Dermis blood vessel endothelial cell (primary cell): ENCODE results near the gene MPZL1. TPM values are rescaled to one million over a fixed set of nuclear protein-coding genes. Genes with fewer than 3 reads are reported as not detected.
A peak's percentile ranks its signal among the peaks of the same experiment; 100 is the strongest.

Experiments
- DNase-seq: peaks from one replicate; pipeline ENCODE4 v3.0.0; 2010
- total RNA-seq: library from RNA; depleted of rRNA; stranded (reverse); fragments of >200 nt; gene quantifications from 2 replicates; pipeline ENCODE4 v1.2.3, GENCODE V29; 2014

Gene MPZL1
- total RNA-seq, 1 donor from 2014 or later: 114 TPM

GRCh38 chr1:167695756-167696561, 25.8 kb upstream of the MPZL1 start:
- no peak for DNase-seq

DNA sequence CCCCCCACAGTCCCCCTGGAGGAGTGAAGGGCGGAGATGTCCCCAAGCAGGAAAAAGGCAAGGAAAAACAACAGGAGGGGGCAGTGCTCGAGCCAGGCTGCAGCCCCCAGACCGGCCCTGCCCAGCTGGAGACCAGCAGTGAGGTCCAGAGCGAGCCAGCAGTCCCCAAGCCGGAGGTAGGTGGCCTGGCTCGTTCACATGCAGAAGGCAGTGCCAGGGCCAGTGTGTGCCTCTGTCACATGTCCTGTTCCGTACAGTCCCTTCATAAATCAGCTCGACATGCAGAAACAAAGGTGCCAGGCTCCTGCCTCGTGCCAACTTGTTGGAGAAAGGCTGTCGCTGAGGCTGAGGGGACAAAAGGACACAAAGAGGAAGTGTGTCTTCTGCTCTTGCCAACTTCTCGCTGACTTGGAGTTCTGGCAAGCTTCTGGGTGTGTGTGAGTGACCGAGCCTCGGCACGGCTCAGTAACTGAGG, 24.1 kb upstream of the MPZL1 start:
- DNase-seq: no peak

DNA sequence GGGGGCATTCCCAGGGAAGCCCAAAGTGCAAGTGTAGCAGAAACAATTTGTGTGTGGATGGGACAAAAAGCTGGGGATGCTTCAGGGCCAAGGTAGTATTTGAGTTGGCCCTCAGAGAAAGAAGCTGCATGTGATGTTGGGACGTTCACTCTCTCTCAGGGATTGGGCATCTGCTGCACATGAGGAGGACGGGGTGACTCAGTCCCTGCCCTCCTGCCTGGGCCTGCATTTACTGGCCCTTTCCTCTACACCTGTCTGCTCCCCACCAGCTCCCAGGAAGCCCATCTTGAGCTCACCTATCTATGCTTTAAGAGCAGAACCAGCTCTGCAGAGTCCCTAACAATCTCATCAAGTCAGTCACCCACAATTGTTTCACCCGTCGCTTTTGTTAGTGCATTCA, 23.5 kb upstream of the MPZL1 start:
- no peak for DNase-seq

- DNase-seq: no peak
Observed at GRCh38 chr1:167701510-167701909, 20.3 kb upstream of the MPZL1 start.

DNA sequence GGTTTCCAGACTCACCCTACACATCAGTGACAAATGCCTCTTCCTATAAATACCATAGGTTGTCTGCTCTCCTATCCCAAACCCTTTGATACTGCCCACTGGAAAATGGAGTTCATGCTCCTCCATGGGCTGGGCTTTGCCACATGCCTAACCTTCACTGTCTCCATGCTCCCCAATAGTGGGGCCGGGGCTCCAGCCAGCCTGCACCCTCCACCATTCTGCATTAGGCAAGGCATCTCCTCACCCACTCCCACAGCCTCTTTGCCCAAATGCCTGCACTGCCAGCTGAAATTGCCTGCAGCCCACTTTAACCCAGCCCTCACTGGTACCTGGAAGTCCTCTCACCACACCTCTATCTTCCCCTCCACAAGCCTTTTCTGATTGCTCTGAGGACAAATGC, 18.2 kb upstream of the MPZL1 start:
- no peak for DNase-seq

DNA sequence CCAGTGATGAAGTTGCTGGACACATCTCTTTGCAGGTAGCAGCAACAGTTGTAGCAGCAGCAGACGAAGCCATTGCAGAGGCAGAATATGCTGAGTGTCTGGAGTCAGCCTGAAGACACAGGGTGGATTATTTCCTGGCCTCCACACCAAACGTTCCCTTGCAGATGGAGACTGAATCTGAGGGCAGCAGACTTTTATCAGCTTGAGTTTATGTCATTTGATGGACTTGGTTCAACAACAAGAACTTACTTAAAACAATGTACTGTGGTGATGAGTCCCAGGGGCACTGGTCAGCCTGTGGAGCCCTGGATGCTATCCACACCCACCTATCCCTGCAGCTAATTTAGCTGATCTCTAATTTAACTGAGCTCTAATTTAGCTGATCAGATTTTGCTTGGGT, 17.1 kb upstream of the MPZL1 start:
- DNase-seq: no peak

DNA sequence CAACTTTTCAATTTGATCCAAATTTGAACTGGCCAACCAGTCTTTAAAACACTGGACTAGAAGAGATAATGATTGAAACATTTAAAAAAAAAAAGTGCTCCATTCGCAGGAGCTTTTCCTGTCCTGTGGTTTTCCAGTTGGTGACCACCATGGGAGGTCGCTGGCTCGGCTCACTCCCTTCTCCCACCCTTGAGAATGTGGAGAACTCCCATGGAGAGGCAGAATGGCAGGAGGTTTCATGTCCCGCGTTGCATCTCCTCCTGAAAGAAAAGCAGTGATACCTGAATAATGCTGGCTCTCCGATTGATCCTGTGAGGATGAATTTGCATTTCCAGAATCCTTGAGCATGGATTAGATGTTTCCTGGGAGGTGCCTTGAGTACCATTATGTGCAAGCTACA, 16.5 kb upstream of the MPZL1 start:
- DNase-seq: no peak

DNA sequence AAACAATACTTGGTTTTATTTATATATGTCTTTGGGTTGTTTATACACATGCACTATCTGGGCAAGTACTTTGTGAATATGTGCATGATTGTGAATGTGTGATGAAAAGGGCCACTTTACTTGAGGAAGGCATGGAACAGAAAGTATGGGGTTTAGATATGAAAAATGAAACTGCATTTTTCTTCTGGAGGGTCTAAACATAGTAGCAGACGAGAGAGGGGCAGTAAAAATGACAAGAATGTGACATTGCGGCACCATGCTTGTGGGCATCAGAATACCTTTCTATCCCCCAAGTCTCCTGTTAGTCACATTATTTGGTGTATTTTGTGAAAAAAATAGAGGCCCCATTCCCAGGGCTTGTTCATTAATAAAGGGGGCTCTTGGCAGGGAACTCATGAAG, 15.4 kb upstream of the MPZL1 start:
- DNase-seq: no peak

GRCh38 chr1:167706931-167707877, 14.6 kb upstream of the MPZL1 start:
- DNase-seq: no peak

GRCh38 chr1:167707942-167708341, 13.8 kb upstream of the MPZL1 start:
- no peak for DNase-seq

- peak; percentile 26 for DNase-seq
Observed at GRCh38 chr1:167708940-167709389, 12.8 kb upstream of the MPZL1 start.

DNA sequence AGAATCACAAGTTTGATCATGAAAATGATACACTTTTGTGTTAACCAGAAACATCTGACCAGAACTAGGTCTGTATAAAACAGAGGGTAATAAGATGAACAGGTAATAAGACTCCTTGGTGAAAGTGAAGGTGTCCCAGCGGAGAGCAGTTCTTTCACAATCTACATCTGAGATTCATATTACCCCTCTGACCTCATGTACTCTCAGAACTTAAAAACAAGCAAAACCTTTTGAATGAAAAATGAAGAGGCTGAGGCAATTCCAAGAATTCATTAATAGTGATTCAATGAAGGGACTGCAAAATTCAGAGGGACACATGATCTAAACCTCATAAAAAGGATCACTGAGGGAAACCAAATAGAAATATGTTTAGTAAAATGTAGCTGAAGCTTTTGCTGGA, 10.9 kb upstream of the MPZL1 start:
- no peak for DNase-seq

GRCh38 chr1:167711797-167712196, 10.0 kb upstream of the MPZL1 start:
- DNase-seq: no peak

DNA sequence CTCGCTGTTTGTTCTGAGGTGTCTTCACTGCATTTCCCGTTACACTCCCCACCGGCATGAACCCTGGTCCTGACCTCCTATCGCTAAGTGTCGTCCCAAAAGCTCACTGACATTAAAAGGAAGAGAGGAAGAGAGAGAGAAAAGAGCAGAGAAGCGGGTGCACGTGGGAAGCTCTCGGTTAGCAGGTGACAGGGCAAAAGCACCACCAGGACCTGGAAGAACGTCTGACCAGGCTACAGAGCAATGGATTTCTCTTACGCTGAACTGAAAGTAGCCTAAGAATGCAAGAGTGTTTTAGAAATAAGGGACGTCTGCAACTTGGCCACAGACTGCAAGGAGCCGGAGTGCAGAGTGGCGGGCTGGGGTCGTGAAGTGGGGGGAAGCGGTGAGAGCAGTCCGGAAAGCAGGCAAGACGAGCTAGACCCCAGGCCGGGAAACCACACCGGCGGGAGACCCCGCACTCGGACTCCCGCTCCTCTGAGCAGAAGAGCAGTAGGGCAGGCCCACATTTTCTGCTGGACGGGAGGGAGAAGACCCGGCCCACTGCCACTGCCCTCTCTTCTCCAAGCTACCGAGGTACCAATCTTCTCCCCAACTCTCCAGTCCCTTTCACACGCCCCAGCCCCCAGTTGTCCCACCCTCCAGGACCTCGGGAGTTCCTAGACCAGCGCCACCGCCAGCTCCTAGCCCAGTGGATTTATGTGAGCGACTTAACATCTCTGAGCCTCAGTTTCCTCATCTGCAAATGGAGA, 8.3 kb upstream of the MPZL1 start:
- DNase-seq: peak; percentile 40

DNA sequence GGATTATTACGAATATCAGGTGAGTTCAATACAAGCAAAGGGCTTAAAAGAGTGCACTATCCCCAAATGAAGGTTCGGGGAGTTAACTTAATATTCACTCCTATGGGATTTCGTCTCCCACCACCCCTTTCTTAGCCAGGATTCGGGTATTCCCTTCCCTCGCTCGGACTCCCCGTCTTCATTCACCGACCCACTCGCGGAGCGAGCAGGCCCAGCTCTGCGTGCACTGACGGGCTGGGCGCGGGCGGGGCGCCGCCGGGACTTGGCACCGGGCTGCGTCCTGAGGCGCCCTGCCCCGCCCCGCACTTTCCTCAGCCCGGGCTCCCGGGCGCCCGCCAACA, 7.7 kb upstream of the MPZL1 start:
- DNase-seq: no peak

- peak; percentile 88 for DNase-seq
Observed at GRCh38 chr1:167714439-167715156, 7.2 kb upstream of the MPZL1 start.

- peak; percentile 93 for DNase-seq
Observed at GRCh38 chr1:167715157-167715999, 6.4 kb upstream of the MPZL1 start.

- DNase-seq: no peak
Observed at GRCh38 chr1:167716000-167716271, 5.8 kb upstream of the MPZL1 start.

DNA sequence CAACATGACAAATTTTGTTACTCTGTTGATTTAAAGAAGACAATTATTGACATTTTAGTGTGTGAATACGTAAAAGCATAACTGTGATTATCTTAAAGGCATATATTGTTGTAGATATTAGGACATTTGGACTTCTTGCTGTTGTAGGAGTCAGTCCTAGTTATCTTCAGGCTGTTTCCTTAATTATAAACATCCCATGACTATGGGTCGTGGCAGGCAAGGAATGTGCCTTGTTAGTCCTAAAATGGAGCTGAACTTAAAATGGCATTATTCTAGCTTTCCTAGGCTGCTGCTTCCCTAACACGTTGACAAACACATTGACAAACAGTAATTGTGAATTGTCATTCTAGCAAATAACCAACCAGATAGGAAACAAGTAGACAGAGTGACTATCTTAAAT, 4.4 kb upstream of the MPZL1 start:
- no peak for DNase-seq

DNA sequence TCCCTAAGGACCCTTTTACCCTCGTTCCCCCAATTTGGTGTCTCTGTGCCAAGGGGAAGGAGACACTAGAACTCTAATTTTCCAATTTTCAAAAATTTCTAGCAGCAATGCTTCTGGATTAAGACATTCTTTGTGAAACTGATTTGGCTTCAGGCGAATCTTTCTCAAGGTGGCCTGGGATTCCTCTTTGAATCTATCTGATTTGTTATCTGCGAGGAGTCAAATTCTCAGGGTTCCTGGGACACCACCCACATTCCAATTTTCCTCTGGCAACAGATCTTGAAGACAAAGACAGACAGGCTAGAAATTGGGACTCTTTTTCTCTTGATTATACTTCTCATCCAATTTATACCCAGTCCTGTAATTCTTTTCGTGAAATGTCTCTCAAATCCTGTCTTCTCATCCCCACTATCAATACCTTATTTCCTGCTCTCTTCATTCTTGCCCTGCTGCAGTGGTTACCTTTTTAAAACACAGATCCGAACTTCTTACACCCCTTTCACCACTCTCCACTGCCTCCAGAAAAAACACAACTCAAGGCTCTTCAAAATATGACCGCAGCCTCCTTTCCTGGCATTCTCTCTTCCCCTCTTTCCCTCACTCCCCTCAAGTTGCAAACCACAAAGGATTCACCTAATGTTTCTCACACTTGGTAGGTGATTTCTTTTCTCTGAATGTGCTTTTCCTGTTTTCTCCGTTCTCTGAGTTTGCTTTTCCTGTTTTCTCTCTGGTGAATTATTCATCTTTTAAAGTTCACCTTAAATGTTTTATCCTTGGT, 2.7 kb upstream of the MPZL1 start:
- no peak for DNase-seq
